ENCODE measurements around the gene TUNAR. TPM values are rescaled to one million over a fixed set of nuclear protein-coding genes. Genes with fewer than 3 reads are reported as not detected.
A peak's percentile ranks its signal among the peaks of the same experiment; 100 is the strongest.

The TUNAR gene
- total and polyA plus RNA-seq, 2 of the 4 experiments (the other 2 are of a cell fraction), result not detected

DNA sequence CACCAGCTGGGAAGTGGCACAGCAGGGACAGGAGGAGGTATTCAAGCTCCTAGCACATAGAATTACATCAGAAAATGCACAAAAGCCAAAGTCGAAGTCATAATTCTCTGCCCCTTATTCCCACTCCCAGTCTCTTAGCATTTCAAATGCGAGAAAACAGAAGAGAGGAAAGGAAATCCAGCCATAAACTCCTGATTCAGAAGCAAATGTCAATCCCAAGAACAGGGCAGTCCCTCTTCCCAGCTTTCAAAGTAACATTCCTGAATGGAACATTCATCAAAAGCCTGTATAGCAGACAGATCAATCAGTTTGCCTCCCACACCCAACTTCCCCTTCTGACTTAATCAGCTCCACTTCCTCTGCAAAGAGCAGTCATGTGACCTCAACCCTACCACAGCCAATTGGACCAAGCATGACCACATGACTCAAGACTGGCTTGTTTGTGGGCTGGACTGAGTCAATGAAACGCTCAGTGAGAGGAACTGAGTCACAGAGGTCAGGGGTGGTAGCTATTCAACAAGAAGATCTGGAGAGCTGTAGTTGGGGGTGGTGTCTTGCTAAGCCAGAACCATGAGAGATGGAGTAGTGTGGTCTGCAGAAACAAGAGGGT is 41.4 kb upstream of the TUNAR start:
- no peak overlapping the region for H2BK15ac ChIP-seq (ENCODE audit: low read depth, low read length)
- in situ Hi-C loops (cut with MboI; ENCODE audit: low sequenced_read_pairs), result no loop called here
- WGBS, 2 experiments (ENCODE audit: extremely low coverage in 2 of 2, insufficient read length in 1 of 2), result 0% methylated on average over 1 of the region's 3 CpGs; no CpG with 5 or more reads in 1 of the 2 experiments
- no peak overlapping the region for H3K4ac ChIP-seq (ENCODE audit: low read depth, low read length)
- dilution Hi-C loops (cut with HindIII; ENCODE audit: low sequenced_read_pairs, unreplicated experiment), result no loop called here
- no peaks in the 10 kb centered on the region for H3K4me1 ChIP-seq (ENCODE audit: control insufficient read depth, insufficient read depth, low read length)
- no peaks in the 10 kb centered on the region for H4K20me1 ChIP-seq (ENCODE audit: insufficient read depth, low read length)
- DNase-seq, result peak; percentile 3
- no peak overlapping the region for H2AK5ac ChIP-seq (ENCODE audit: low read depth, low read length)
- no peak overlapping the region for H3K18ac ChIP-seq (ENCODE audit: low read depth, low read length)
- TF ChIP-seq RAD21 (IDR thresholded peaks at IDR 0.05; ENCODE audit: low read length) (no peak), NFE2L2 (IDR thresholded peaks at IDR 0.05; ENCODE audit: low read depth, low read length) (no peak)
- TF ChIP-seq, protein P1, sequence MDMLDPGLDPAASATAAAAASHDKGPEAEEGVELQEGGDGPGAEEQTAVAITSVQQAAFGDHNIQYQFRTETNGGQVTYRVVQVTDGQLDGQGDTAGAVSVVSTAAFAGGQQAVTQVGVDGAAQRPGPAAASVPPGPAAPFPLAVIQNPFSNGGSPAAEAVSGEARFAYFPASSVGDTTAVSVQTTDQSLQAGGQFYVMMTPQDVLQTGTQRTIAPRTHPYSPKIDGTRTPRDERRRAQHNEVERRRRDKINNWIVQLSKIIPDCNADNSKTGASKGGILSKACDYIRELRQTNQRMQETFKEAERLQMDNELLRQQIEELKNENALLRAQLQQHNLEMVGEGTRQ (IDR thresholded peaks at IDR 0.05; ENCODE audit: low read depth, low read length), result peak; percentile 51
- no peak overlapping the region for H4K8ac ChIP-seq (ENCODE audit: low read depth in 2 of 2, low read length in 2 of 2)
- CTCF ChIA-PET, result interaction anchor here (0.7 kb wide), 1 partner anchor 36 kb away, joined by 3 read pairs; no protein-coding TSS in a partner anchor
- no peaks in the 10 kb centered on the region for H3K79me1 ChIP-seq (ENCODE audit: low read depth in 1 of 2, low read length in 2 of 2)
- no peak overlapping the region for H3K27ac ChIP-seq (ENCODE audit: insufficient read depth, low read length)
- H3K27me3 ChIP-seq (ENCODE audit: control insufficient read depth, insufficient read depth, low read length), result no peaks in the 10 kb centered on the region
- intact Hi-C loops (cut with micrococcal nuclease), result no loop called here
- no peak for ATAC-seq (ENCODE audit: low read depth)
- POLR2A ChIA-PET (ENCODE audit: unreplicated experiment), result no interaction called here
- no TSS peak for BruUV-seq (replicated peaks)
- H2AK9ac ChIP-seq (replicated peaks; ENCODE audit: low read depth, low read length, poor library complexity), result no peak overlapping the region
- no peak overlapping the region for H2BK5ac ChIP-seq (ENCODE audit: low read depth, low read length, poor library complexity, severe bottlenecking)
- H3K56ac ChIP-seq (ENCODE audit: extremely low read depth, insufficient read depth, low read length), result no peak overlapping the region
- H4K91ac ChIP-seq (ENCODE audit: insufficient read depth, low read depth, low read length), result no peak overlapping the region
- no peak overlapping the region for H3K4me3 ChIP-seq (ENCODE audit: insufficient read depth, low read depth, low read length)
- H2BK20ac ChIP-seq (ENCODE audit: low read depth, low read length), result no peak overlapping the region
- H3K9me3 ChIP-seq (ENCODE audit: control insufficient read depth, insufficient read depth, low read length), result no peaks in the 10 kb centered on the region; the same call in 1 of the 2 replicates
- no peak overlapping the region for H3K23ac ChIP-seq (ENCODE audit: low read depth, low read length)
- no peaks in the 10 kb centered on the region for H3K9me1 ChIP-seq (ENCODE audit: insufficient read depth, low read length)
- H4K5ac ChIP-seq (ENCODE audit: low read depth, low read length), result no peak overlapping the region
- no peak overlapping the region for H3K9ac ChIP-seq (ENCODE audit: low read depth, low read length)
- no peak overlapping the region for H3K4me2 ChIP-seq (ENCODE audit: low read depth, low read length)
- no peaks in the 10 kb centered on the region for H3K36me3 ChIP-seq (ENCODE audit: control insufficient read depth, insufficient read depth, low read length)
- H2AFZ ChIP-seq (replicated peaks; ENCODE audit: low read length, poor library complexity), result no peak overlapping the region
- no peak overlapping the region for H3K14ac ChIP-seq (replicated peaks; ENCODE audit: low read depth, low read length)
- no peak overlapping the region for H2BK120ac ChIP-seq (ENCODE audit: low read depth, low read length)
